Gastrocnemius medialis (tissue), 4 donors: ENCODE results near the gene TM2D1.

Experiments used
- CTCF ChIP-seq, 5 experiments: fragments of 450-650 bp in 3 of 5; fragments of 200-600 bp in 2 of 5; sonication (generic) in 2 of 5; IDR thresholded peaks in 4 of 5; conservative IDR thresholded peaks in 1 of 5; 1 replicate in 4 of 5; 2 replicates in 1 of 5; pipeline ENCODE4 v1.5.1; 2016 to 2019; ENCODE audit warnings: antibody characterized with exemption in 5 of 5, mild to moderate bottlenecking in 3 of 5, moderate library complexity in 3 of 5
- POLR2A ChIP-seq, 2 donors: fragments of 450-650 bp; IDR thresholded peaks; one replicate each; pipeline ENCODE4 v1.6.1; 2017; ENCODE audit warnings: antibody characterized with exemption in 2 of 2, mild to moderate bottlenecking in 2 of 2, moderate library complexity in 2 of 2

- TF ChIP-seq CTCF (IDR thresholded peaks at IDR 0.05 in 4 of 5, conservative IDR thresholded peaks at IDR 0.05 in 1 of 5) (no peak), POLR2A (IDR thresholded peaks at IDR 0.05) (no peak)
Observed at GRCh38 chr1:61645476-61645875, 79.5 kb downstream of the TM2D1 start.
